Measurements from ENCODE around the gene LCN1. TPM values are rescaled to one million over a fixed set of nuclear protein-coding genes. Genes with fewer than 3 reads are reported as not detected.

The LCN1 gene
- total RNA-seq, 1 donor = not detected

GRCh38 chr9:135551456-135551855 is 30.2 kb downstream of the LCN1 start:
- Histone ChIP-seq H3K4me2 (ENCODE audit: insufficient read depth, low read length) (no peak overlapping the region), H2AFZ (ENCODE audit: low read length) (no peak overlapping the region), H3K79me2 (ENCODE audit: insufficient read depth, low read length) (no peaks in the 10 kb centered on the region), H3K4me1 (ENCODE audit: insufficient read depth, low read length) (no peaks in the 10 kb centered on the region), H3K36me3 (ENCODE audit: insufficient read depth, low read length) (no peaks in the 10 kb centered on the region), H4K20me1 (ENCODE audit: insufficient read depth, low read length) (no peaks in the 10 kb centered on the region), H3K9me3 (ENCODE audit: low read depth, low read length) (no peaks in the 10 kb centered on the region), H3K4me3 (ENCODE audit: insufficient read depth, low read length) (no peak overlapping the region), H3K27me3 (ENCODE audit: insufficient read depth, low read length) (no peaks in the 10 kb centered on the region), H3K27ac (ENCODE audit: low read depth, low read length) (no peak overlapping the region)
- no peak for DNase-seq (ENCODE audit: insufficient read length, low spot score, missing footprints)
- no peak for TF ChIP-seq CTCF (IDR thresholded peaks at IDR 0.05; ENCODE audit: extremely low read depth, low read depth, low read length)

GRCh38 chr9:135552021-135552697 is 30.9 kb downstream of the LCN1 start:
- Histone ChIP-seq H3K4me2 (ENCODE audit: insufficient read depth, low read length) (no peak overlapping the region), H3K79me2 (ENCODE audit: insufficient read depth, low read length) (no peaks in the 10 kb centered on the region), H2AFZ (ENCODE audit: low read length) (no peak overlapping the region), H3K36me3 (ENCODE audit: insufficient read depth, low read length) (no peaks in the 10 kb centered on the region), H4K20me1 (ENCODE audit: insufficient read depth, low read length) (no peaks in the 10 kb centered on the region), H3K9me3 (ENCODE audit: low read depth, low read length) (no peaks in the 10 kb centered on the region), H3K4me1 (ENCODE audit: insufficient read depth, low read length) (no peaks in the 10 kb centered on the region), H3K27ac (ENCODE audit: low read depth, low read length) (no peak overlapping the region), H3K4me3 (ENCODE audit: insufficient read depth, low read length) (no peak overlapping the region), H3K27me3 (ENCODE audit: insufficient read depth, low read length) (no peaks in the 10 kb centered on the region)
- no peak for TF ChIP-seq CTCF (IDR thresholded peaks at IDR 0.05; ENCODE audit: extremely low read depth, low read depth, low read length)
- no peak for DNase-seq (ENCODE audit: insufficient read length, low spot score, missing footprints)

- Histone ChIP-seq H3K79me2 (ENCODE audit: insufficient read depth, low read length) (no peaks in the 10 kb centered on the region), H2AFZ (ENCODE audit: low read length) (no peak overlapping the region), H3K4me1 (ENCODE audit: insufficient read depth, low read length) (no peaks in the 10 kb centered on the region), H4K20me1 (ENCODE audit: insufficient read depth, low read length) (no peaks in the 10 kb centered on the region), H3K4me3 (ENCODE audit: insufficient read depth, low read length) (no peak overlapping the region), H3K27me3 (ENCODE audit: insufficient read depth, low read length) (no peaks in the 10 kb centered on the region), H3K9me3 (ENCODE audit: low read depth, low read length) (no peaks in the 10 kb centered on the region), H3K4me2 (ENCODE audit: insufficient read depth, low read length) (no peak overlapping the region), H3K27ac (ENCODE audit: low read depth, low read length) (no peak overlapping the region), H3K36me3 (ENCODE audit: insufficient read depth, low read length) (no peaks in the 10 kb centered on the region)
- no peak for DNase-seq (ENCODE audit: insufficient read length, low spot score, missing footprints)
- TF ChIP-seq CTCF (IDR thresholded peaks at IDR 0.05; ENCODE audit: extremely low read depth, low read depth, low read length) = no peak
Measured at GRCh38 chr9:135552698-135553171, 31.5 kb downstream of the LCN1 start.

GRCh38 chr9:135554718-135555117 is 33.5 kb downstream of the LCN1 start:
- no peak for TF ChIP-seq CTCF (IDR thresholded peaks at IDR 0.05; ENCODE audit: extremely low read depth, low read depth, low read length)
- Histone ChIP-seq H4K20me1 (ENCODE audit: insufficient read depth, low read length) (no peaks in the 10 kb centered on the region), H3K79me2 (ENCODE audit: insufficient read depth, low read length) (no peaks in the 10 kb centered on the region), H3K9me3 (ENCODE audit: low read depth, low read length) (no peaks in the 10 kb centered on the region), H3K27me3 (ENCODE audit: insufficient read depth, low read length) (no peaks in the 10 kb centered on the region), H3K4me2 (ENCODE audit: insufficient read depth, low read length) (no peak overlapping the region), H3K4me3 (ENCODE audit: insufficient read depth, low read length) (no peak overlapping the region), H3K27ac (ENCODE audit: low read depth, low read length) (no peak overlapping the region), H2AFZ (ENCODE audit: low read length) (no peak overlapping the region), H3K4me1 (ENCODE audit: insufficient read depth, low read length) (no peaks in the 10 kb centered on the region), H3K36me3 (ENCODE audit: insufficient read depth, low read length) (no peaks in the 10 kb centered on the region)
- DNase-seq (ENCODE audit: insufficient read length, low spot score, missing footprints) = no peak

Data from osteoblast (primary cell).